ENCODE data around the gene SMURF1.

The SMURF1 gene

GRCh38 chr7:99029466-99030435 is 114.2 kb downstream of the SMURF1 start:
- no peak for DNase-seq (ENCODE audit: low read depth in 3 of 3)

DNA sequence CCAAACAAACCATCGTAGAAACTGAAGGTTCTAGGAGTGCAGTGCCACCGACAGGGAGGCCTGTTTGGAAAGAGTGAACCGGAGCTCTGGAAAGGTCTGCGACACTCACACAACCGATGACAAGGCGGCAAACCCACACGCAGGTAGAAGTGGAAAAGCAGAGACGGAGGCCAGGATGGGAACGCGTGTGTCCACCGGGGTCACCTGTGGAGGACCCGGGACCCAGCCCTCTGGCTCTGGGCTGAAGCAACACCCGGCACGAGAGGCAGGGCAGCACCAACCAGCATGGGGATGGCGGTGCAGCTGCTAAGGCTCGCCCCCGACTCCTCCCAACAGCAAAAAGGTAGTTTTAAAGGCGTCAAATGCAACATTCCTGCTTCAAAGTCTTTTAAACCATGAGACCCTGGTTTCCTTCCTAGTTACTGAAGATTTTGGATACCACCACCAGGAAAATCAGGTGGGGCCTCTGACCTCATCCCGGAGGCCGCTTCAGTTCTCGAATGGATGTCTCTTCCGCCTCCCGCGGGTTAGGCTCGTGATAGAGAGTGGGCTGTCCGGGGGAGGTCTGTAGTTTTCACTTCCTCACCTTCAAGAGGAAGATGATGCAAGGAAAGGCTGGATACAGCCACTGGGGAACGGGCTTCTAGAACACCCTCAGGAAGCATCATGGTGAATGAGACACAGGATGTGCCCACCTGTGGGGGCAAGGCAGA is 115.5 kb downstream of the SMURF1 start:
- DNase-seq (ENCODE audit: low read depth in 3 of 3), result no peak

GRCh38 chr7:99027841-99028240 is 116.1 kb downstream of the SMURF1 start:
- DNase-seq (ENCODE audit: low read depth in 3 of 3), result no peak

GRCh38 chr7:99027241-99027640 is 116.7 kb downstream of the SMURF1 start:
- DNase-seq (ENCODE audit: low read depth in 3 of 3), result no peak

GRCh38 chr7:99024066-99024465 is 119.8 kb downstream of the SMURF1 start:
- no peak for DNase-seq (ENCODE audit: low read depth in 3 of 3)

DNA sequence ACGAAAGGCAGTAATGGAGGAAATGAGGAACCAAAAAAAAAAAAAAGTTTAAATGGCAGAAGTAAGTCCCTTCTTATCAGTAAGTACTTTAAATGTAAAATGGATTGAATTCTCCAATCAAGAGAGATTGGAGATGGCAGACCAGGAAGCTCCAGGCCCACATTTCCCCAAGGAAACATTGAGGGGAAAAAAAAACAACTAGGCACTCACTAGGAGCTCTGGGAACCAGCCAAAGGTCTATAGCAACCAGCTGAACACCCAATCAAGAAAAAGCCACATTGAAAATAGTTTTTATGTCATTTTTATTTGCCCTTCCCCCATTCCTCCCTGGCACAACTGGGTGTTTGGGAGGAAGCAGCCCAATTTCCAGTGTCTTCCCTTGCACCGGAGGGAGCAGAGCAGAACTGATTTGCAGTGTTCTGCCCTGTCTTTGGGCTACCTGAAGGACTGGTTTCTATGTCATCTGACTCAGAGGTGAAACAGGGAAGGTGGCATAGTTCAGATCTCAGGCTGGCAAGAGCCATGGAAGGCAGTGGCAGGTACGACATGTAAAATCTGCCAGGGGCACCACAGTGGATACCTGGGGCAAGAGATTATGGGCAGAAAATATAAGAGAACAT is 121.9 kb downstream of the SMURF1 start:
- DNase-seq (ENCODE audit: low read depth in 3 of 3), result no peak

GRCh38 chr7:99020413-99020715 is 123.5 kb downstream of the SMURF1 start:
- no peak for DNase-seq (ENCODE audit: low read depth in 3 of 3)

DNA sequence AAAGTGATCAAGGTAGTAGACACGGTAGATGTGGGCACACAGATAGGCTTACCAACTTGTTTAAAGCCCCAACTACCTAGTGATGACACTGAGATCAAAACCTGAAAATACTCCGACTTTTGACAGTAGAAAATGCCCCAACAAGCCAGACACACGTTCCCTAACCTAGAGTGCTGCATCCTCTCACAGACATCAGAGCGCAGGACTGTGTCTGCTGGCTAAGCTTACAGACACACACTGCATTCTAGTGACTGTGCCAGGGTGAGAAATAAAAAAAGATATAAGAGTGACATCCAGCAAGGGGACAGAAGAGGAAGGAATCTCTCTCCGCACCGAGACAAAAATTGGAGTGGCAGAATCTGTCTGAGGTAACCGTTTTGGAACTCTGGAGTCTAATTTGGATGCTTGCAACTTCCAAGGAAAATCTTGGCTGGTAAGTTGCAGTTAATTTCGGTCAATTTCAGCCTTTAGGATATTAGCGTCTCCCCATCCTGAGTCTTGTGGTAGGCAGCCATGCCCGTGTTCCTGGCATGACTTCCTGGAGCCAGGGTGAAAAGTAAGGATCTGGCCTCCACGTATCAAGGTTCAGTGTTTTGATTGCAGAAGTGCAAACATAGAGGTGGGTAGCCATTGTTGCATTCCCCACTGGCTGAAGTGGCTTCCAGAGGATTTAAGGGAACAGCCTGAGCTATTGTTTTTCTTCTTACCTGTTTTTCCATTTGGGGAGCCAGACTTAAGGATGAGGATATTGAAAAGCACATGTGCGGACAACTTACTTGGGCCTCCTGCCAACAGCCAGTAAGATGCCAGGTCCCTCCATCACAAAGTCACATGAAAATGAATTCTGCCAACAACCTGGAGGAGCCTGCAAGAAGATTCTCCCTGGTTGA is 124.1 kb downstream of the SMURF1 start:
- no peak for DNase-seq (ENCODE audit: low read depth in 3 of 3)

GRCh38 chr7:99016196-99016595 is 127.7 kb downstream of the SMURF1 start:
- DNase-seq (ENCODE audit: low read depth in 3 of 3), result no peak

DNA sequence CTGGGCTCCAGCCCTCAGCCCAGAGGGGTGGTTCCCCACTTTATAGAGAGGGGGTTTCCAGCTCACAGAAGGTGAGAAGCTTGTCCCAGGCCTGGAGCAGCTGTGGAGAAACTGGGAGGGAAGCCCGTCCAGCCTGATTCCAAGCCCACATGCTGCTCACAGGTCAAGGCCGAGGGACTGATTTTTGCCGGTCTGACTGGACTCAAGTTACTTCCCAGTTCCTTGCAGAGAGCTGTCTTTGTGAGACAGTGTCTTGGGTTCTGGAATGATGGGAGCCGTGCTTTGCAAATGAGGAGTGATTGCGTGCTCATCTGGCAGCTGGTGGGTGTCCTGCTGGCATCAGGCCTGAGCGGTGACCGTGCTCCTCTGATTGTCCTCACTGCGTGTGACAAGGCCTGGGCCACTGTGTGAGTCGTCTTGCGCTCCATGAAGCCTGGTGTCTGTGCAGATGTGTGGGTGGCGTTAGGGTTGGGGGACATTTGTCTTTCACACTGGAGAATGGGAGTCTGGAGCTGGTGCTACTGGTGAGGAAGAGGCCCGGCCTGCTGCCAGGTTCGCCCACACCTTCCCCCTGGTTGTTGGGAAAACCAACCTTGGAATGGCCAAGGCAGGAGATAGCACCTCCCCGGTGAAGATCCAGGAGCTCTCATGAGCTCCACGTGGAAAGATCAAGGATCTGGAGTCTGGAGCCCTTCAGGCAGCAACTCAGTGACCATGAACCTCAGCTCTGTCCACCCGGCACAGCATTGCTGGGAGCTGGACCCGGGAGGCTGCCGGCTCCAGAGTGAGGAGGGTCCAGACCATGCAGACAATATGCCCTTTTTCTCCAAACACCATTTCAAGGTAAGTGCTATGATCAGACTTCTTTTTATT is 129.6 kb downstream of the SMURF1 start:
- DNase-seq (ENCODE audit: low read depth in 3 of 3), result no peak

DNA sequence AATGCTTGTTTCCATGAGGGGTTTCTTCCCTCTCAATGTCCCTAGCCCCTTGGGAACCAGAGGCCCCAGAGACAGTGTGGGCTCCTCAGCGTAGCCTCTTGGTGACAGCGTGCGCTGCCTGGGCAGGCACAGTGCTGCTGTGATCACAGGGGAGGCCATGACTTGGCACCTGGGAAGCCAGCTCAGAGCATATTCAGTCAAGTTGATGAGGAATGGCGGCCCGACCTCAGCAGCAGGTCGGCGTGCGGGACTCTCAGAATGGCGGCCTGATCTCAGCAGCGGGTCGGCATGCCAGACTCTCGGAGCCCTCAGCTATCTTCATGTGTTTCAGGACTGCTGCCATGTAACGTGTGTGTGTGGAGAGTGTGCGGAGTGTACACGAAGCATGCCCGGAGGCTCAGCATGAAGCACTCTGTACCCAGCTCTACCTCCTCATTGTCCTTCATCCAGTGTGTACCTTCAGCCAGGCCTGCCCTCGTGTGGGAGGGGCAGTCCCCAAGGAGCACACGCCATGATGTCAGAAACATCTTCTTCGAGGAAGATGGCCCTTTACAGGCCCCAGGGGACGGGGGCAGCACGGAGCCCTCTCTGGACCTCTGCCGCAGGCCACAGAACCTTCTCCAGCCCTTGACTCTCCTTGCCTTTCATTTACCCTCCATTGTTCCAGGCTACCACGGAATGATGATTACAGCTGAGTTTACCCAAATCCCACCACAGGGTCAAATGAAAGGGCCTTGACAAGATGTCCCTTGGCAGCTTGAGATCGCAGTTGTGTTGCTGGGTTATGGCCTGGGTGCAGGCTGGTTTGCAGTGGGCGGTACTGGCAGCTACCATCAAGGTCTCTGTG is 130.4 kb downstream of the SMURF1 start:
- no peak for DNase-seq (ENCODE audit: low read depth in 3 of 3)

DNA sequence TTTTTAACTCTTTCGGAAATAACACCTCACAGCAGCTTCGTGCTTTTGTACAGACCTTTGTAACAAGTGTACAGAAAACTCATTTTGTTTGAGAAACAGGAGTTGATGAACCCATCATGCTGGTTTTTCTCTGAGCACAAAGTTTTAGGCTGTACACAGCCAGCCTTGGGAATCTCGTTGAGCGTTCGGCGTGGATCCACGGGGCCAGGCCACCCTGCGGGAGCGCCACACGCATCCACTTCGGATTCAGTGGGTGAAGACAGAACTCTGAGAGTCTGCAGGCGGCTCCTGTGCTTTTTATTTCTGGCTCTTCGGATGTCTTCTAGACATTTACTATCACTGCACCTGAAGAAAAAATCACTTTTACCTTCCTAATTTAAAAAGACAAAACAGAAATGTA is 131.2 kb downstream of the SMURF1 start:
- no peak for DNase-seq (ENCODE audit: low read depth in 3 of 3)

DNA sequence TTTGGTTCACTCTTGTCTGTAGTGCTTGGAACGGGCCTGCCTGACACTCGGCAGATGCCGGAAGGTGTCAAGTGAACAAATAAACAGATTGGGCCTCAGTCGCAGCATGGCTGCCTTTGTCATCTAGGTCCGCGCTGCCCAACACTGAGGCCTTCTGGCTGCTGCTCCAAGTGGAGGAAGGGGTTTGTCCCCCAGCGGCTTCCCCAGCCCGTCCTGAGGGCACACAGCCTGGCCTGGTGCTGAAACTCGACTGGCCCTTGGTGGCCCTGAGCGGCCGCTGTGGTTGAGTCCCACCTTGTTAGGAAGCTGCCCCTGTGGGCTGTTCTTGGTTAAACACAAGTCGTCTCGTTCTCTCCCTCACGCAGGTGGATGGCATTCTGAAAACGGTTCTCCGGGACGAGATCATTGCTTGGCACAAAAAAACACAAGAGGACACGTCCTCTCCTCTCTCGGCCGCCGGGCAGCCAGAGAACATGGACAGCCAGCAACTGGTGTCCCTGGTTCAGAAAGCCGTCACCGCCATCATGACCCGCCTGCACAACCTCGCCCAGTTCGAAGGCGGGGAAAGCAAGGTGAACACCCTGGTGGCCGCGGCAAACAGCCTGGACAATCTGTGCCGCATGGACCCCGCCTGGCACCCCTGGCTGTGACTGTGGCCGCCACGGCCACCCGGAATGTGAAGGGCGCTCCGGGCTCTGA is 132.1 kb downstream of the SMURF1 start:
- no peak for DNase-seq (ENCODE audit: low read depth in 3 of 3)

- no peak for DNase-seq (ENCODE audit: low read depth in 3 of 3)
These were observed 132.6 kb downstream of the SMURF1 start for GRCh38 chr7:99011341-99011705.

DNA sequence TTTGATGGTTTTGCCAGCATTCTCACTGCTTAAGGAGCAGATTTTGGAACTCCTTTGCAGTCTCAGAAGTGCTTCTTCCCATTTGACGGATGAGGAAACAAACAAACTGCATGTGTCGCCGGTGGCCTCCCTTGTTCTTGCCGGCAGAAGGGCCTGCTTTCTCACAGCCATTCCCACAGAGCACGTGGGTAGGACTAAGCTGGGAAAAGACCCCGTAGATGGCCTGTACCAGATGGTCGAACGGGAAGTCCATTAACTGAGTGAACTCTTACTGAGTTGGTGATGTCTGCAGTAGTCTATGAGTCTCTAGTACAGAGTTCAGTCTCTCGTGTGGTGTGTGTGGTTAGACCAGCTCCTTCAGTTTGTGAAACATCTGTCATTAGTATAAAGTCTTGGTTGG is 133.6 kb downstream of the SMURF1 start:
- no peak for DNase-seq (ENCODE audit: low read depth in 3 of 3)

GRCh38 chr7:99008921-99009530 is 134.9 kb downstream of the SMURF1 start:
- DNase-seq (ENCODE audit: low read depth in 3 of 3), result no peak

- DNase-seq (ENCODE audit: low read depth in 3 of 3), result no peak
These were observed 135.7 kb downstream of the SMURF1 start for GRCh38 chr7:99008181-99008631.

DNA sequence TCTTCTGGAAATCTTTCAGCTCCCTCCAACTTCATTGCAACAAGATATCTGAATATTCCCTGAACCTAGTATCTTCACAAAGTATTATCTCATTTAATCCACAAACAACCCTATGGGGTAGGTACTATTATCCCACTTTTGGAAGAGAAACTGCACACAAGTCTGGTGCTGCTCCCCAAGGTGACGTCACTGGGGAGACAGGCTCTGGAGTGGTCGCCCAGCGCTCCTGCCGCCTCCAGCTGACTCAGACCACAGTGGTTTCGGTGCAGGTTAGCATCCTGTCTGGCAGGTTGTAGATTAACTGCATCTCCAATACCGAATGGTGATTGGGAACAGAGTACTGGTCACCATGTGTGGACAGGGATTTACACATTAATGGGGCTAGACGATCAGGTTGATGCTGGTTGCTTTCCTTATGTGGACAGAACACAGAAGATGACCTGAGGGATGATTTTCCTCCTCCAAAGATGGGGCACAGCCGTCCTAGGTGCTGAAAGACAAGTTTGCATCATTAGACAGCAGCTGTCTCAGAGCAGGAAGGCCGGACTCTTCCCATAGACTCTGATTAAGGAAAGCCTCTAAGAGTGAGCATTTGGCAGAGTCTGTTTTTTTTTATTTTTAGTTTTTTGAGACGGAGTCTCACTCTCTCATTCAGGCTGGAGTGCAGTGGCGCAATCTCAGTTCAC is 137.0 kb downstream of the SMURF1 start:
- no peak for DNase-seq (ENCODE audit: low read depth in 3 of 3)
